ENCODE results near the gene SETMAR. TPM values are rescaled to one million over a fixed set of nuclear protein-coding genes. Genes with fewer than 3 reads are reported as not detected.

Gene SETMAR
- total and polyA plus RNA-seq, 2 of the 8 experiments (the other 6 are each of a cell fraction or from before 2014, with no cell fraction given), result 16.1 to 25.3 TPM

- H3K18ac ChIP-seq (ENCODE audit: extremely low read depth, low read length), result no peak overlapping the region
- no peaks in the 10 kb centered on the region for H3K9me3 ChIP-seq (ENCODE audit: insufficient read depth in 2 of 2, low read depth in 1 of 2, low read length in 1 of 2)
- CTCF ChIA-PET (ENCODE audit: partially characterized antibody), result interaction anchor here (0.6 to 5.5 kb wide), 25 partner anchors 10 to 707 kb away, joined by 3 to 47 read pairs (median 5); partner anchors contain the start of gene ITPR1
- no peak overlapping the region for H2BK5ac ChIP-seq (ENCODE audit: low read depth, low read length)
- H4K91ac ChIP-seq (replicated peaks; ENCODE audit: insufficient read length, low read length), result no peak overlapping the region
- H2BK15ac ChIP-seq (ENCODE audit: low read length), result no peak overlapping the region
- POLR2A ChIA-PET (ENCODE audit: partially characterized antibody), result no interaction called here
- H2BK20ac ChIP-seq (ENCODE audit: low read length), result no peak overlapping the region
- H3K56ac ChIP-seq (replicated peaks; ENCODE audit: insufficient read length, low read depth, low read length), result no peak overlapping the region
- no peaks in the 10 kb centered on the region for H3K4me1 ChIP-seq (replicated peaks in 1 of 4; ENCODE audit: control insufficient read depth in 3 of 4, insufficient read depth in 4 of 4, low read length in 3 of 4)
- FAIRE-seq (no peak), DNase-seq (ENCODE audit: low read depth in 1 of 2, low spot score in 2 of 2) (no peak)
- no peak overlapping the region for H2AK5ac ChIP-seq (ENCODE audit: low read depth, low read length)
- no peaks in the 10 kb centered on the region; the same call in 1 of the 2 replicates for H3K23me2 ChIP-seq (ENCODE audit: low read depth, low read length)
- H2BK120ac ChIP-seq (replicated peaks; ENCODE audit: low read depth, low read length), result no peak overlapping the region
- no peaks in the 10 kb centered on the region for H3K79me1 ChIP-seq (ENCODE audit: low read depth, low read length)
- H3K79me2 ChIP-seq (ENCODE audit: control insufficient read depth in 1 of 2, insufficient read depth in 2 of 2, low read length in 2 of 2), result no peaks in the 10 kb centered on the region
- no peak overlapping the region for H4K5ac ChIP-seq (ENCODE audit: insufficient read length, low read depth, low read length)
- no peak overlapping the region for H2AFZ ChIP-seq (ENCODE audit: low read length)
- no peak overlapping the region for H3K4ac ChIP-seq (replicated peaks; ENCODE audit: insufficient read length, low read depth, low read length)
- H3K4me2 ChIP-seq (ENCODE audit: insufficient read depth in 1 of 2, low read depth in 2 of 2, low read length in 2 of 2), result no peak overlapping the region
- no peak overlapping the region for H3K4me3 ChIP-seq (ENCODE audit: extremely low read depth in 1 of 4, insufficient read depth in 2 of 4, low read depth in 3 of 4, low read length in 4 of 4)
- H4K20me1 ChIP-seq (replicated peaks in 1 of 2; ENCODE audit: control insufficient read depth in 1 of 2, insufficient read depth in 2 of 2, low read length in 2 of 2), result no peaks in the 10 kb centered on the region
- no peak overlapping the region for H3K9ac ChIP-seq (replicated peaks in 1 of 4; ENCODE audit: extremely low read depth in 1 of 4, low read depth in 3 of 4, low read length in 3 of 4)
- TF ChIP-seq RNF2 (IDR thresholded peaks at IDR 0.05; ENCODE audit: borderline replicate concordance, low read depth, low read length, missing control alignments, poor library complexity, severe bottlenecking) (no peak), TEAD4 (IDR thresholded peaks at IDR 0.05; ENCODE audit: low read depth, low read length) (no peak), CBX5 (IDR thresholded peaks at IDR 0.05; ENCODE audit: low read depth, low read length) (no peak), SIRT6 (IDR thresholded peaks at IDR 0.05; ENCODE audit: low read length) (no peak), KDM5A (IDR thresholded peaks at IDR 0.05; ENCODE audit: low read length) (no peak), PHF8 (conservative IDR thresholded peaks at IDR 0.05; ENCODE audit: low read depth, low read length) (no peak), RBBP5 (IDR thresholded peaks at IDR 0.05; ENCODE audit: borderline replicate concordance, low read depth, low read length) (no peak), CTCF (IDR thresholded peaks at IDR 0.05; ENCODE audit: control extremely low read depth in 1 of 3, insufficient read depth in 1 of 3, low read depth in 1 of 3, low read length in 3 of 3) (no peak), CTBP2 (IDR thresholded peaks at IDR 0.05; ENCODE audit: borderline replicate concordance, insufficient read depth, insufficient read length, low read length) (no peak)
- no peak overlapping the region for H4K8ac ChIP-seq (ENCODE audit: extremely low read depth, insufficient read depth, low read length)
- H3K14ac ChIP-seq (ENCODE audit: insufficient read length), result no peak overlapping the region
- H3K27ac ChIP-seq (ENCODE audit: low read depth, low read length), result no peak overlapping the region
- H3K23ac ChIP-seq (ENCODE audit: insufficient read length), result no peak overlapping the region
- WGBS, 2 experiments (ENCODE audit: extremely low coverage in 1 of 2, insufficient coverage in 1 of 2, insufficient read length in 1 of 2, insufficient replicate concordance in 2 of 2, low coverage in 1 of 2, low lambda C conversion rate in 2 of 2, missing lambda C conversion rate in 1 of 2), result 94% methylated on average over 4 of the region's 4 CpGs; no CpG with 5 or more reads in 1 of the 2 experiments
- H3K36me3 ChIP-seq (ENCODE audit: control insufficient read depth in 2 of 4, insufficient read depth in 4 of 4, low read length in 3 of 4), result no peaks in the 10 kb centered on the region
- no peak overlapping the region for H2BK12ac ChIP-seq (ENCODE audit: low read depth, low read length)
- no peaks in the 10 kb centered on the region for H3K27me3 ChIP-seq (replicated peaks in 1 of 4; ENCODE audit: control insufficient read depth in 3 of 4, extremely low read depth in 1 of 4, insufficient read depth in 3 of 4, low read length in 3 of 4)
Measured at GRCh38 chr3:4351872-4352271, 48.7 kb downstream of the SETMAR start.
